CD4-positive, alpha-beta T cell treated with Interleukin-12 subunit alpha and Interleukin-12 subunit beta, for 1 hour (primary cell): ENCODE results near the gene RSBN1L.
"Not testable (repeated sequence)": the region's sequence is repeated elsewhere in the genome, so short reads cannot be mapped to it uniquely, and the experiment has no call there.

Experiments used
- DNase-seq: peaks from one replicate; pipeline ENCODE4 v3.0.0-alpha.2; 2020

The RSBN1L gene

GRCh38 chr7:77696057-77696642, at the start of gene RSBN1L:
Gene RSBN1L, plus strand, starts transcription at chr7:77696459. Its CDS starts 11 bp downstream, at chr7:77696470.
- DNase-seq: peak; percentile 98

GRCh38 chr7:77648742-77649338, 47.4 kb upstream of the RSBN1L start:
- no peak for DNase-seq

- DNase-seq: no peak
Measured at GRCh38 chr7:77649716-77650349, 46.4 kb upstream of the RSBN1L start.

DNA sequence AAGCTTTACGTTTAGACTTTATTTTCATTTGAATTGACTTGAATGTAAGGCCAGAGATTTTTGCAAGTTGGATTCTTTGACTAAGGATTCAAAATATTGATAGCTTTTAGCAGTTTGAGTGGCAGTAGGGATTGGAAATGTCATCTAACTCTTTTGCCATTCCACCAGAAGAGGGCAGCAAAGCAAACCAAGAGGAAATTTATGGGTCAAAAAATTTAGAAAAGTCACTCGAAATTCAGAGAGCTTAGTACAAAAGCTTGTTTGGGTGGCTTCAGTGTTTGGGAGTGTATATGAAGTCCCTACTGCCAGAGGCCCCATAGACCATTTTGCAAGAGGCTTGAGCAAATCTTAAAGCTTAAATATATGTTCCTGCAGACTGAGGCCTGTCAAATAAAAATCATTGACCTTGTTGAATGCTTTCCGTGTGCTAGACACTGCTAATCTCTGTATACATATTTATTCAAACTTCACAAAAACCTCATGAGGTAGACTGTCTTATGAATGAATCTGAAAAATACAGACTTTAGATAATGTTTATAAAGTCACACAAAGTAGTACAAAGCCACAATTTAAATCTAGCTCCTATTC, 44.6 kb upstream of the RSBN1L start:
- DNase-seq: peak; percentile 56

DNA sequence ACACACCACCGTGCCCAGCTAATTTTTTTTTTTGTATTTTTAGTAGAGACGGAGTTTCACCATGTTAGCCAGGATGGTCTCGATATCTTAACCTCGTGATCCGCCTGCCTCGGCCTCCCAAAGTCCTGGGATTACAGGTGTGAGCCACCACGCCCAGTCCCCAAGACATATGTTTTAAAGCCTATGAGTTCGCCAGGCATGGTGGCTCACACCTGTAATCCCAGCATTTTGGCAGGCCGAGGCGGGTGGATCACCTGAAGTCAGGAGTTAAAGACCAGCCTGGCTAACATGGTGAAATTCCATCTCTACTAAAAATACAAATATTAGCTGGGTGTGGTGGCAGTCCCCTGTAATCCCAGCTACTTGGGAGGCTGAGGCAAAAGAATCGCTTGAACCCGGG, 43.4 kb upstream of the RSBN1L start:
- not testable (repeated sequence) for DNase-seq

DNA sequence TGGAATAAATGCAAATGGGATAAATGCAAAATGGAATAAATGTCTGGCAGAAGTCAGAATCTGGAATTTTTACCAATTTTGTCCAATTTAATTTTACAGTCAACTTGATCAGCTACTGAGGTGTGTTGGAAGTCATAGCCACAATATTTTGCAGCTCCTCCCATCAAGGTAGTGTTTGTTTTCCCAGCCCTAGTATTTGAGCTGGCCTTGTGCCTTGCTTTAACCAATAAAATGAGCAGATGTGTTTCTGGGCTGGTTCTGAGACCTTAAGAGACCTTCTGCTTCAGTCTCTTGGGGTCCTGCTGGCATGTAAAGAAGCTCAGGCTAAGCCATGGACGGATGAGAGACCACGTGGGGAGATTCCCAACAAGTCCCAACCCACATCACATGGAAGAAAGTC, 42.7 kb upstream of the RSBN1L start:
- DNase-seq: no peak

DNA sequence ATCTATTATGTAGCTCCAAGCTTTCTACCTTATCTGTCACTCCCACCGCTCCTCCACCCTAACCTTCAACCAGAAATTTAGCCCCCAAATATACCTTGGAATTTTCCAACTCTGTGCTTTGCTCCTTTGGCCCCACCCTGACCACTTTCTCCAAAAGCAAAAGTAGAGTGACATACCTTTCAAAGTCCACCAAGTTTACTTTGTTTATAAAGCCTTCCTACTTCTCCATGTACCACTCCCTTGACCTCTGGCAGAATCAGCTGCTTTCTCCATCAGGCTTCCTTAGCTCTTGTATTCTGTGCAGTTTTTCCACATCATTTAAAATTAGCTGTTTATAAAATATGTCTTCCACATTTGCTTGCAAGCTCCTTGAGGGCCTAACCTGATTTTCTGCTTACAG, 40.9 kb upstream of the RSBN1L start:
- DNase-seq: no peak

DNA sequence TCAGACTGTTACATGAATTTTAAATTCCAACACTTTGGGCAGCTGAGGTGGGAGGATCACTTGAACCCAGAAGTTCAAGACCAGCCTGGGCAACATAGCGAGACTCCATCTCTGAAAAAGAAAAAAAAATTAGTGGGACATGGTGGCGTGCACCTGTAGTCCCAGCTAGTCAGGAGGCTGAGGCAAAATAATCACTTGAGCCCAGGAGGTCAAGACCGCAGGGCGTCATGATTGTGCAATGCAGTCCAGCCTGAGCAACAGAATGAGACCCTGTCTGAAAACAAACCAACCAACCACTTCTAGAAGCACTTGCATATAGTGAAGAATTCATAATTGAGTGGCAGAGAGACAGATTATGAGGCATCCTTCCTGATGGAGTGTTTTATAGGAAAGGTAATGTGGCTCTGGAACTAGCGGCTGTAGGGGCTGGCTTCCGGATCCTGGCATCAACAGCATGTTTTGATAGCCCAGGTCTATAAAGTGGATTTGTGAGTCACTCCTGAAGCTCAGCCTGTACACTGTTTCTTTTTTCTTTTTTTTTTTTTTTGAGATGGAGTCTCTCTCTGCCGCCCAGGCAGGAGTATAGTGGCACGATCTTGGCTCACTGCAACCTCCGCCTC, 40.3 kb upstream of the RSBN1L start:
- DNase-seq: no peak

DNA sequence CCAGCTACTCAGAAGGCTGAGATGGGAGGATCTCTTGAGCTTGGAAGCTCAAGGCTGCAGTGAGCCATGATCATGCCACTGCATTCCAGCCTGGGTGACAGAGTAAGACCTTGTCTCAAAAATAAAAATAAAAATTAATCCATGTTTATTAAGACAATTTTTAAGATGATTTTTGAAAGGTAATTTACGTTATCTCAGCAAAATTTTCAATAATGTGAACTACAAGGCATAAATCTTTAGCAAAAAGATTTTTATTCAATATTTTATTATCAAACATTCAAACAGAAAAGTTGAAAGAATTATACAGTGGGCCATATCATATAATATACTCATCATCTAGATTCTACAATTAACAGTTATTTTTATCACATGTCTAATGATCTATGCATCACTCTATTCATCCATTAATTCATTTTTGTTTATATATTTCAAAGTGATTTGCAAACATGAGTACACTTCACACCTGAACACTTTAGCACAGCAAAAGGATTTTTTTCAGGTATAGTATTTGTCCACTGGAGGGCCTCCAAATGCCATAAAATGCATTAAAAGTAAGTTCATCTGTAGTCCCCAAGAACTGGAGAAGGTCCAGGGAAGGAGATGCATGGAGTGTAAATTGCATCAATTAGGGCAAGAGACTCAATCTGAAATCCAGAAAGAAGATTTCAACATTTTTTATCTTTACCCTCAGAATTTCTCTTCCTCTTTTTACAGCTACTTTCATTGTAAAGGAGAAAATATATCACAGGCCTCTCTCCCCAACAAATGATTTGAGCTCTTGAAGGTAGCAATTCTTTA, 38.6 kb upstream of the RSBN1L start:
- DNase-seq: peak; percentile 56

DNA sequence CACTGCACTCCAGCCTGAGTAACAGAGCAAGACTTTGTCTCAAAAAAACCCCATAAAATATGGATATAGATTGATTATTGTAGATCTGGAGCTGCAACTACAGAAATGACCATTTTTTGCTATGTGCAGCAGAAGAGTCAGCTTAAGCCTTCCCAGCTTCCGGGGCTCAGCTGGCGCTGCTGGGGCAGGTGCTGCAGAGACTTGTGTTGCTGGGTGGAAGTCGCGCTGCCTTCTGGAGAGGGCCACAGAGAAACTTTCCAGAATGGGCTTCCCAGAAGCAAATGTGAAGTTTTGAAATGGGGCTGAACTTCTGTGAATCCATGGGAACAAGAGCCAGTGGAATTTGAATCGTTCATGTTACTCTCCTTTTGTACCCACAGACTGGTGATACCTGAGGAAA, 37.3 kb upstream of the RSBN1L start:
- no peak for DNase-seq

DNA sequence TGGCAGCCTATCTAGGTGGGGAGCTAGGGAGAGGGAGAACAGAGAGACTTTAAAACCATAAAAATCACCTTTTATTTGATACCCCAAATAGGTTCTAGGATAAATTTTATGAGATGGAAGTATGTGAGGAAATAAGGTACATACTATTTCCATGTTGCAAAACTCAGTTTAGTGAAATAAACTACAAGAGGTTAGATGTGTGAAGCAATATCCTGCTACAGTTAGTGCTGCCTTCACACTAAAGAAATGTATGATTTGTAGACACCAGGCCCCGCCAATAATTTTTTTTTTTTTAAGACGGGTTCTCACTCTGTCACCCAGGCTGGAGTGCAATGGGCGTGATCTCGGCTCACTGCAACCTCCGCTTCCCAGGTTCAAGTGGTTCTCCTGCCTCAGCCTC, 34.4 kb upstream of the RSBN1L start:
- DNase-seq: no peak

DNA sequence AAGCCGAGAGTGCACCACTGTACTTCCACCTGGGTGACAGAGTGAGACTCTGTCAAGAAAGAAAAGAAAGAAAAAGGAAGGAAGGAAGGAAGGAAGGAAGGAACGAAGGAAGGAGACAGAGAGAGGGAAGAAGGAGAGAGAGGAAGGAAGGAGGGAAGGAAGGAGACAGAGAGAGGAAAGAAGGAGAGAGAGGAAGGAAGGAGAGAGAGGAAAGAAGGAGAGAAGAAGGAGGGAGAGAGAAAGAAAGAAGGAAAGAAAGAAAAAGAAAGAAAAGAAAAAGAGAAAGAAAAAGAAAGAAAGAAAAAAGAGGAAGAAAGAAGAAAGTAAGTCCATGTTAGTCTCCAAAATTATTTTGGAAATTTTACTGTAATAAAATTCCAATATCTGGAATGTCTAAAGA, 33.4 kb upstream of the RSBN1L start:
- DNase-seq: no peak

DNA sequence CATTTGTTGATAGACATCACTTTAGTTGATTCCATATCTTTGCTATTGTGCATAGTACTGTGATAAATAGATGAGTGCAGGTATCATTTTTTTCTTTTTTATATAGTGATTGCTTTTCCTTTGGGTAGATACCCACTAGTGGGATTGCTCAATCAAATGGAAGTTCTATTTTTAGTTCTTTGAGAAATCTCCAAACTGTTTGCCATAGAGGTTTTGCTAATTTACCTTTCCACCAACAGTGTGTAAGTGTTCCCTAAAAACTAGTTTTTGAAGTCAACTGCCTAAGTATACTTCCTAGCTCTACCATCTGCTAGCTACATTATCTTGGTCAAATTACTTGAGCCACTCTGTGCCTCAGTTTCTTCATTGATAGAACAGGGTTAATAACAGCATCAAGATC, 31.5 kb upstream of the RSBN1L start:
- no peak for DNase-seq

DNA sequence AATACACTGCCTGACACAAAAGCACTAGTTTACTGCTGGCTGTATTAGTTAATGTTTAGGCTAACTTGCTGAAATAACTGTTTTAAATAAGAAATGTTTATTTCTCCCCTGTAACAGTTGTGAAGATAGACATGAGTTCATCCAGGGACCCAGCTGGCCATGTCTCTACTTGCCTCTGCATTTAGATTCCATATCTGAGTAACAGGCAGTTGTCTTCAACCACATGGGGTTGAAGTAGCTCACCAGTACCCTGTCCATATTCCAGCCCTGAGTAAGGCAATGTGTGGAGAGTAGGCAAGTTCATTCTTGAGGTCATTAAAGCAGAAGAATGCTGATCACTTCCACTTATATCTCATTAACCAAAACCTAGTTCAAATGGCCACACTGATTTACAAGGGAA, 31.1 kb upstream of the RSBN1L start:
- no peak for DNase-seq

GRCh38 chr7:77667459-77668086, 28.7 kb upstream of the RSBN1L start:
- DNase-seq: no peak

GRCh38 chr7:77674878-77675277, 21.4 kb upstream of the RSBN1L start:
- DNase-seq: no peak

DNA sequence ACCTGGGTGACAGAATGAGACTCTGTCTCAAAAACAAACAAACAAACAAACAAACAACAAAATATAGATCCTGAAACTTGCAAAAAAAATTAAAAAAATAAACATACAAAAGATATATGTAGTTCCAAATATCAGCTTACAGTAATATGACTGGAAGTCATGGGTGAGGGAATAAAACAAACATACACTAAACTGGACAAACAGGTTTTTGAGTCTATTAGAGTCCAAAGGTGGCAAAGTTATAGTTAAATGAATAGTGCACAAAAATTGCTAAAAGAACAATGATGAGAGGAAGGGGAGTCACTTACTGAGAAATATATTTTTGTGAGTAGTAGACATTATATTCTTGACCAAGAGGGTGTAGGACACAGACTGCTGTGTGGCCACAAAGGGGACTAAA, 16.7 kb upstream of the RSBN1L start:
- no peak for DNase-seq

GRCh38 chr7:77680266-77680665, 16.0 kb upstream of the RSBN1L start:
- DNase-seq: no peak

DNA sequence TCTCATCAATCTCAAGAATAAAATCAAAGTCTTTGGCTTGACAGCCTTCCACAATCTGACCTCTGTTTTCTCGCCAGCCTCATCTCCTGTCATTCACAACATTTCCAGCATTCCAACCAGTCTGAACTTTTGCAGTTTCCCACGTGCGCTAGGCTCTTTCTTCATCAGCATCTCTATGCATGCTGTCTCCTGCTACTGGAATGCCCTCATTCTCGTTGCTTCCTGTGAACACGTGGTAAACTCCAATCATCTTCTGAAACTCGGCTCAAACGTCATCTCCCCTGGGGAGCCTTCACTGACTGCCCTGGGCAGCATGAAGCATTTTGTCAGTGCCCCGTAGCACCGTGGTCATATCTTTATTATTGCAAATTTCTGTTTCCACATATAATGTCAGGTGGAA, 12.2 kb upstream of the RSBN1L start:
- no peak for DNase-seq

DNA sequence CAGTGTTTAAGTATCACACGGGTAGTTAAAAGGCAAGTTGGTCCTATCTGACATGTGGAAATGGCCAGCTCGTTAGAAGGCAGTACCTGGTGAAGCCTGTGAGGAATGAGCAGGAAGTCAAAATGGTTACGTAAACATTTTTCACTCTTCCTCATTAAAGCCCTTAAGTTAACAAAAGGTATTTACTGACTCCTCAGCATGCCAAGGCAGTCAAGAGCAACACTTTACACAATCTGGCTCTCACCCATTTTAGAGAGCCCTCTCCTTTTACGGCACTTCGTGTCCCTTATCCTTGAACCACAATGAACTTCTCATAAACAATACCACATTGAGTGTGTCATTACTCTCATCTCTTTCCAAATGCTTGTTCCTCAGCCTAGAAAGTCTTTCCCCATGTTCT, 11.0 kb upstream of the RSBN1L start:
- no peak for DNase-seq

- no peak for DNase-seq
Measured at GRCh38 chr7:77687100-77687746, 9.0 kb upstream of the RSBN1L start.

DNA sequence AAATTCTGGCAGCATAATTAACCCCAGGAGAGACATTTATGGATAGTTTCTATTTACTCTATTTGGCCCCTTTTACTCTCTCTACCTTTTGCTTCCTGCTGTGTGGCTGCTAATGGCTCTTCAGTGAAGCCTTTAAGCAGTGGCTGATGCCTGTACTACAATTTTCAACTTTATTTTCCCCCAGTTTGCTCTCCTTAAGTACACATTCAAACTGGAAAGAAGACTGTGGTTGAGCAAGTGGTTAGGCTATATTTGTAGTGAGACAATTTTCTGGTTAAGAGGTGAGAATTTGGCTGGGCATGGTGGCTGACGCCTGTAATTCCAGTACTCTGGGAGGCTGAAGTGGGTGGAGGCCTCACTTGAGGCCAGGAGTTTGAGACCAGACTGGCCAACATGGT, 8.5 kb upstream of the RSBN1L start:
- no peak for DNase-seq
